Measurements from ENCODE around the gene SMPD3. TPM values are rescaled to one million over a fixed set of nuclear protein-coding genes. Genes with fewer than 3 reads are reported as not detected.
"Not testable (repeated sequence)": the region's sequence is repeated elsewhere in the genome, so short reads cannot be mapped to it uniquely, and the experiment has no call there.

SMPD3 gene
- total RNA-seq = 0.31 TPM
- polyA plus RNA-seq (ENCODE audit: insufficient read depth in 1 of 8, insufficient read length in 8 of 8, low replicate concordance in 1 of 8) = 1 to 10 TPM in 5 of 8 donors, under 1 TPM in 3; 0.84 to 4.3 (median 1.2) TPM
- long read RNA-seq, donor 1 = 0 reads
- long read RNA-seq, donor 2 = 0 reads
- long read RNA-seq, donor 3 = 0 reads
- long read RNA-seq, donor 4 = 0 reads
- long read RNA-seq, donor 5 = 0 reads
- long read RNA-seq, donor 6 = 0 reads
- long read RNA-seq, donor 7 = 0 reads
- long read RNA-seq, donor 8 = 0 reads
- long read RNA-seq, donor 9 = 0 reads
- long read RNA-seq, donor 10 = 0 reads
- long read RNA-seq, donor 11, full-length matches to known transcripts = 1 of 1 reads
- long read RNA-seq, donor 11, partial matches to known transcripts = 0 of 1 reads
- long read RNA-seq, donor 11, other reads (novel, unspliced or antisense) = 0 of 1 reads

DNA sequence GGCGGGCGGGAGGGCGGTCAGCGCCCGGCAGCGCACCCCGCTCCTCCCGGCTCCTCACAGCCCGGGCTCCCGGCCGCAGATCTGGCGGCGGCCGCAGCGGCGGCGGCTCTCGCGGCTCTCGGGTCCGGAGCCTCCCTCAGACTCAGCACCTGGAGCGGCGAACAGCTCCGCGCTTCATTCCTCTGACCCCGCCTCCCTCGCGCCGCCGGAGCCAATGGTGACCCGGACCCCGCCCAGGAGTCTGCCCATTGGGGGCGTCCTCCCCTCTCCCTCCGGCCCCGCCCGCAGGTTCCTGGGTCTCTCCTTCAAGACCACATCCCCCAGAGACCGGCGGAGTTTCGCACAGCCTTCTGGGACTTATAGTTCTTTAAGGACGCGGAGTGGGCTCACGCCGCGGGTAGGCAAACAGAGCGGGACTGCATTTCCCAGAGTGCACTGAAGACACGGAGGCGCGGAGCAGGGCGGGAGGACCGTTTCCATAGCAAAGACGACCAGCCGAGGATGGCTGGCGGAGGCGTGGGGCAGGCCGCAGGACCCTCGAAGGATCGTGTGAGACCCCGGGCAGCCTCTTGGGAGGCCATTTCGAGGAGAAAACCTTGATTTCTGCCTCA is at the start of gene SMPD3:
TSS of gene SMPD3 (minus strand) at position 149 of the 611 bp plus-strand sequence. CDS start 76,327 bp downstream, outside the sequence.
- H3K4me3 ChIP-seq (ENCODE audit: low read length) = peak within 1 kb of the TSS; percentile 38
- no peaks in the 10 kb centered on the region for H3K36me3 ChIP-seq (ENCODE audit: control insufficient read depth, insufficient read depth, low read length)
- H3K27me3 ChIP-seq (ENCODE audit: control insufficient read depth, insufficient read depth, low read length) = peaks cover 25% of the 10 kb centered on the region
- no peak within 1 kb of the TSS for H3K27ac ChIP-seq (ENCODE audit: low read length)
- WGBS (ENCODE audit: insufficient coverage) = under 1% methylated on average over 59 of the region's 59 CpGs
- peaks cover 22% of the 10 kb centered on the region for H3K4me1 ChIP-seq (ENCODE audit: control insufficient read depth, insufficient read depth, low read length)
- DNase-seq = peak; percentile 97
- H3K9me3 ChIP-seq (replicated peaks; ENCODE audit: control insufficient read depth, low read depth, low read length) = no peaks in the 10 kb centered on the region

DNA sequence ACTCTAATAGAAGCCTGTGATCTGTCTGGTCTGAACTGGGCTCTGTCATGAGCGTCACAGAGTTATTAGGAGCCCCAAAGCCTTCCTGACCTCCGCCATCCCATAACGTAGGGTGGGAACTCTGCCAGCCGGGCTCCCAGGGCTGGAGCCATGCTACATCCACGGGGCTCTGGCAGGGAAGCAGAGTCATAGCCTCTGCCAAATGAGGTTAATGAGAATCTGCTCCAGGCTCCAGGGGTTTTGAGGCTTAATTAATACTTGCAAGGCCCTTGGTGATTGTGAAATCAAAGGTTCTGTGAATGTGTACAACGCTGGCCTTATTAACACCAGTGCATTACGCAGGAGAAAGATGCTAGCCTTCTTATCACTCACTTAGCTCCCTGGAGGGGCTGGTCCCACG is 48.4 kb upstream of the SMPD3 start:
- no peak overlapping the region for H3K4me3 ChIP-seq (ENCODE audit: low read length)
- no peak for DNase-seq
- no peaks in the 10 kb centered on the region for H3K9me3 ChIP-seq (replicated peaks; ENCODE audit: control insufficient read depth, low read depth, low read length)
- WGBS (ENCODE audit: insufficient coverage) = 61% methylated on average over 8 of the region's 8 CpGs
- H3K4me1 ChIP-seq (ENCODE audit: control insufficient read depth, insufficient read depth, low read length) = no peaks in the 10 kb centered on the region
- no peak overlapping the region for H3K27ac ChIP-seq (ENCODE audit: low read length)
- H3K27me3 ChIP-seq (ENCODE audit: control insufficient read depth, insufficient read depth, low read length) = no peaks in the 10 kb centered on the region
- H3K36me3 ChIP-seq (ENCODE audit: control insufficient read depth, insufficient read depth, low read length) = no peaks in the 10 kb centered on the region

DNA sequence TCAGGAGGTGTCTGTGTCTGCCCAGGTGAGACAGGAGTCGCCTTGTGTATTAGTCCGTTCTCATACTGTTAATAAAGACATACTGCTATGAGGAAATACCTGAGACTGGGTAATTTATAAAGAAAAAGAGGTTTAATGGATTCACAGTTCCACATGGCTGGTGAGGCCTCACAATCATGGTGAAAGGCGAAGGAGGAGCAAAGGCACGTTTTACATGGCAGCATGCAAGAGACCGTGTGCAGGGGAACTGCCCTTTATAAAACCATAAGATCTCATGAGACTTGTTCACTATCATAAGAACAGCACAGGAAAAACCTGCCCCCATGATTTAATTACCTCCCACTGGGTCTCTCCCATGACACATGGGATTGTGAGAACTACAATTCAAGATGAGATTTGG is 46.0 kb upstream of the SMPD3 start:
- not testable (repeated sequence) for DNase-seq; H3K4me1 ChIP-seq (ENCODE audit: control insufficient read depth, insufficient read depth, low read length); H3K27me3 ChIP-seq (ENCODE audit: control insufficient read depth, insufficient read depth, low read length); H3K4me3 ChIP-seq (ENCODE audit: low read length); H3K27ac ChIP-seq (ENCODE audit: low read length); H3K9me3 ChIP-seq (replicated peaks; ENCODE audit: control insufficient read depth, low read depth, low read length); H3K36me3 ChIP-seq (ENCODE audit: control insufficient read depth, insufficient read depth, low read length)
- WGBS (ENCODE audit: insufficient coverage) = 100% methylated on average over 2 of the region's 5 CpGs

DNA sequence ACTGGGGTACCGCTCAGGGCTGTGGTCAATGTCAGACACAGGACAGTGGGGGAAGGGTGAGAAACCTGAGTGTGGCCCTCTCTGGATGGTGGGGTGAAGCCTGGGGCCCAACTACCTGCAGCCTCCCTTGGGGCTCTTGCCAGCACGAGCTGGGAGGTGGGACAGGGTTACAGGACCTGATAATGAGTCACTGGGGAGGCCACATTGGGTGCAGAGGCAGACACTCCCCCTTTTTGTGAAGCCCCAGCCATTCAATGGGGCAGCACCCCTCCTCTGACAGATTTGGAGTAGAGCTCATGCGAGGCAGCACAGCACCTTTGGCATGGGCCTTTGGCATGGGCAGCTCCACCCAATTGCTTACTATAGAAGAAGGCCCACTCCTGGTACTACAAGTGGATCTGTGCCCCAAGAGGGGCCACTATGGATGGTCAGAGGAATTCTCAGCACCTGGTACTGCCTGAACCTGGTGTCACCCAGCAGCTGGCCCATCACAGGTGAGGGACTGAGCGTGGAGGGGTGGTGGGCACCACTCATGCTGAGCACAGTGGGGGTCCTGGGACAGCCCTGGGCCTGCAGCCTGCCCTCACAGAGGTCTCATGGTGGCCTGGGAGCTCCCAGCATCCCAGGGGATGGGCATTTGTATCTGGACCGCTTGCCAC is 45.2 kb upstream of the SMPD3 start:
- WGBS (ENCODE audit: insufficient coverage) = 81% methylated on average over 2 of the region's 5 CpGs
- no peaks in the 10 kb centered on the region for H3K9me3 ChIP-seq (replicated peaks; ENCODE audit: control insufficient read depth, low read depth, low read length)
- no peaks in the 10 kb centered on the region for H3K27me3 ChIP-seq (ENCODE audit: control insufficient read depth, insufficient read depth, low read length)
- no peaks in the 10 kb centered on the region for H3K4me1 ChIP-seq (ENCODE audit: control insufficient read depth, insufficient read depth, low read length)
- H3K36me3 ChIP-seq (ENCODE audit: control insufficient read depth, insufficient read depth, low read length) = no peaks in the 10 kb centered on the region
- DNase-seq = no peak
- no peak overlapping the region for H3K27ac ChIP-seq (ENCODE audit: low read length)
- H3K4me3 ChIP-seq (ENCODE audit: low read length) = no peak overlapping the region

DNA sequence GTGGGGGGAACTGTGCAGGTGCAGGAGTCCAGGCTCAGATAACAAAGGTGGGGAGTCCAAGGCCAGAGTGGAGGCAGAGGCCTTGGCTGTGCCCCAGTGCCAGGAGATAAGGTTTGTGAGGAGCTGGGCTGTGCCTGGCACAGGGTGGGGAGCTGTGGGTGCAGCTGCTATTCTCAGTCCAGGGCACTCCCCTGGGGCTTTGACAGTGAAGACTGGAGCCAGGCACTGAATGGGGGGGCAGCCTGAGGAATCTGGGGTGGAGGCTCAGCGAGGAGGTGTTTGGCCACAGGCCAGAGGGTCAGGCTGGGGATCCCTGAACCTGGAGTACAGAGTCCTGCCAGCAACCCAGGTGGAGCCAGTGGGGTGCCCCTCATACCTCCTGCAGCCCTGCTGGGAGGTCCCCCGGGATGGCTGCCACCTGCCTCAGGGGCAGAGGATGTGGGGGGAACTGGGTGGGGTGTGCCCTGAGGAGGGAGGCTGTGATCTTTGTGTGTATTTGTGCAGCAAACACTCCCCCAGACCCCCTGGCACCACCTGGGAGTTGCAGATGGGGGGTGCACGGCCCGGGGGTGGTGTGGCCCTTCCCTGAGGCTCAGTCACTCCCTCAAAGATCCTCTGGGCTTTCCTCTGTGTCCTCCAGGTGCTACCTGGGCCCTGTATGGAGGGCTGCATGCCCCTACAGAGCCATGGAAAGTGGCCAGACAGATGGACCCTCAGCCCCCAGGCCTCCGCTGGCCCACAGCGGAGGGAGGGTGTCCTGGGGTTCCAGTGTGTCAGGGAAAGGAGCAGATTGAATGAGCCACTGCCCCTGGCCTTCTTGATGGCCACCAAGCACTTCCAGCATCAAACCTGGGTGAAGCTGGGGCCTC is 44.5 kb upstream of the SMPD3 start:
- no peak for DNase-seq
- H3K9me3 ChIP-seq (replicated peaks; ENCODE audit: control insufficient read depth, low read depth, low read length) = no peaks in the 10 kb centered on the region
- no peak overlapping the region for H3K4me3 ChIP-seq (ENCODE audit: low read length)
- no peaks in the 10 kb centered on the region for H3K36me3 ChIP-seq (ENCODE audit: control insufficient read depth, insufficient read depth, low read length)
- 80% methylated on average over 6 of the region's 6 CpGs for WGBS (ENCODE audit: insufficient coverage)
- H3K4me1 ChIP-seq (ENCODE audit: control insufficient read depth, insufficient read depth, low read length) = no peaks in the 10 kb centered on the region
- H3K27me3 ChIP-seq (ENCODE audit: control insufficient read depth, insufficient read depth, low read length) = peaks cover under 1% of the 10 kb centered on the region
- no peak overlapping the region for H3K27ac ChIP-seq (ENCODE audit: low read length)

DNA sequence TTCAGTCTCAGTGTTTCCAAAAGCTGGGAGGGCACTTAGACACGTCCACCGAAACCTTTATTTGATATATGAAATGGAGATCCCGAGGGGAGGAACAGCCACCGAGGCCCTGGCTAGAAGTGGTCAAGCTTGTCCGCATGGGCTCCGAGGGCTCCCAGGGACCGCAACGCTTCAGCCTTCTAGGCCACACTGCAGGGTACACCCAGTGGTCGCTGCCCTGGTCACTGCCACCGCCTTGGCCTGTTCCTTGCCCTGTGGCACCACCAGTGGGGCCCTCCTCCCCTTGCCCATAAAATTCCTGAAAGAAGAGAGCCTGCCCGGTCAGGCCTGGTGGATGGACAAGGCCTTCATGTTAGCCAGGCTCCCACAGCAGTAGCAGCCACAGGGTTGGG is 43.8 kb upstream of the SMPD3 start:
- no peaks in the 10 kb centered on the region for H3K36me3 ChIP-seq (ENCODE audit: control insufficient read depth, insufficient read depth, low read length)
- H3K4me1 ChIP-seq (ENCODE audit: control insufficient read depth, insufficient read depth, low read length) = peaks cover under 1% of the 10 kb centered on the region
- peaks cover 2% of the 10 kb centered on the region for H3K27me3 ChIP-seq (ENCODE audit: control insufficient read depth, insufficient read depth, low read length)
- no peak for DNase-seq
- H3K9me3 ChIP-seq (replicated peaks; ENCODE audit: control insufficient read depth, low read depth, low read length) = no peaks in the 10 kb centered on the region
- no peak overlapping the region for H3K4me3 ChIP-seq (ENCODE audit: low read length)
- WGBS (ENCODE audit: insufficient coverage) = 86% methylated on average over 11 of the region's 11 CpGs
- no peak overlapping the region for H3K27ac ChIP-seq (ENCODE audit: low read length)

DNA sequence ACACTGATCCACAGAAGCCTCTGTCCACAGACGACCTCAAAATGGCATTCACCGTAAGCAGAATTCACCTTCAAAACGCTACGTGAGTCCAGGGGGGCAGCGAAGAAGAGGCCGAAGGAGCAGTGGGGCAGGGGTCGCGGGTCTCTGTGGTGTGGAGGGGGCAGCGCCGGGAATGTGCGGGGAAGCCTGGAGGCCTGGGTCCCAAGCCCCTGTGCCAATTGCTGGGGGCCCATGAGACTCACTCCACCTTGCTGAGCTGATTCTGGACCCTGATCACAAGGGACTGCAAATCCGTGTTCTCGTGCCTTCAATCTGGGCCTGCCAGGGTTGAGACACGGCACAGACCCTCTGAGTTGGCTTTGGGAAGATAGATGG is 43.3 kb upstream of the SMPD3 start:
- H3K9me3 ChIP-seq (replicated peaks; ENCODE audit: control insufficient read depth, low read depth, low read length) = no peaks in the 10 kb centered on the region
- DNase-seq = no peak
- no peaks in the 10 kb centered on the region for H3K36me3 ChIP-seq (ENCODE audit: control insufficient read depth, insufficient read depth, low read length)
- no peak overlapping the region for H3K27ac ChIP-seq (ENCODE audit: low read length)
- no peak overlapping the region for H3K4me3 ChIP-seq (ENCODE audit: low read length)
- H3K4me1 ChIP-seq (ENCODE audit: control insufficient read depth, insufficient read depth, low read length) = peaks cover 2% of the 10 kb centered on the region
- H3K27me3 ChIP-seq (ENCODE audit: control insufficient read depth, insufficient read depth, low read length) = peaks cover 2% of the 10 kb centered on the region
- WGBS (ENCODE audit: insufficient coverage) = 77% methylated on average over 12 of the region's 14 CpGs

DNA sequence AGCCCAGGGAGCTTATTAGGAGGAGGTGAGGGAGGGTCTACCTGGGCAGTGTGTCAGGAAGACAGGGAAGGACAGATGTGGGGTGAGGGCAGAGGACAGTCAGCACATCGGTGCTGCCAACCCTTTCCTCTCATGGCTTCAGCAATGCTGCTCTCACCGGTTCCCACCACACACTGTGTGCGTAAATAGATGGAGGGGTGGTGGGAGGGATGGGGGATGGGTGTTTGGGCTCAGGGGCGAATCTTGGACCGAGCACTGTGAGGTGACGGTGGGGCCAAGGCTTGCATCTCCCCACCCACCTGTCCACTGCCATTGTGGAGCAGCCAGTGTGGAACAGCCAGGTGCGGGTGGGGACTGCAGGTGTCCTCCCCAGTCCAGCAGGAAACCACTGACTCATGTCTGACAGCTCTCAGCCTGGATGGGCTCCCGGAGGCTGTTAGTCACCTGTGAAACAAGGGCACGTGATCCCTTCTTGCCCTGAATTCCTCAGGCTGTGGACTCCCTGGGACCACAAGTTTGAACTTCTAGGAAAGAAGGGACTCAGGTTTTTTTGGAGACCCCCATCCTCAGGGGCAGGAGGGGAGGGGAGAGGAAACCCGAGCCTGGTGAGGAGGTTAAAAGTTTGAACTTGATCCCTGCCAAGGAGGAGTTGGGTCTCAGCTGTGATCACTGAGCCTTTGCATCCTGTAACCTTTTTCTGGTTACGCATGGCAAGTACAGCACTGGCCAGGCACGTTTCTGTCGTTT is 42.7 kb upstream of the SMPD3 start:
- H3K9me3 ChIP-seq (replicated peaks; ENCODE audit: control insufficient read depth, low read depth, low read length) = no peaks in the 10 kb centered on the region
- no peak for DNase-seq
- H3K27ac ChIP-seq (ENCODE audit: low read length) = no peak overlapping the region
- no peak overlapping the region for H3K4me3 ChIP-seq (ENCODE audit: low read length)
- 29% methylated on average over 5 of the region's 13 CpGs for WGBS (ENCODE audit: insufficient coverage)
- H3K4me1 ChIP-seq (ENCODE audit: control insufficient read depth, insufficient read depth, low read length) = peaks cover 2% of the 10 kb centered on the region
- H3K27me3 ChIP-seq (ENCODE audit: control insufficient read depth, insufficient read depth, low read length) = peaks cover 2% of the 10 kb centered on the region
- H3K36me3 ChIP-seq (ENCODE audit: control insufficient read depth, insufficient read depth, low read length) = no peaks in the 10 kb centered on the region

DNA sequence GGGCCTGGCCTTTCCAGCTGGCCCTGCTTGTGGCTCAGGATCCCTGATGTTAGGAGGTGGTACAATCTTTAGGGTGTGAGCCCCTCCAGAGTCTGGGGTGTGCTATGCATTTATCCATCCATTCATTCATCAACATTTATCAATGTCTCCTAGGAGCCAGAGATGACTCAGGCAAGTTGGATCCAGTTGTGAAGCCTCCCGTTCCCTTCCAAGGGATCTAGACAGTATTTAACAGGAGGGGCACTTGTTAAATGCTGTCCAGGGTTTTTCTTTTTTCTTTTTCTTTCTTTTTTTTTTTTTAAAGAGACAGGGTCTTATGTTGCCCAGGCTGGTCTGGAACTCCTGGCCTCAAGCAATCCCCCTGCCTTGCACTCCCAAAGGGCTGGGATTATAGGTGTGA is 42.0 kb upstream of the SMPD3 start:
- H3K9me3 ChIP-seq (replicated peaks; ENCODE audit: control insufficient read depth, low read depth, low read length) = no peaks in the 10 kb centered on the region
- no peak for DNase-seq
- H3K36me3 ChIP-seq (ENCODE audit: control insufficient read depth, insufficient read depth, low read length) = no peaks in the 10 kb centered on the region
- peaks cover 2% of the 10 kb centered on the region for H3K4me1 ChIP-seq (ENCODE audit: control insufficient read depth, insufficient read depth, low read length)
- no CpG with 5 or more reads among the region's 1 CpG for WGBS (ENCODE audit: insufficient coverage)
- H3K27ac ChIP-seq (ENCODE audit: low read length) = no peak overlapping the region
- H3K4me3 ChIP-seq (ENCODE audit: low read length) = no peak overlapping the region
- H3K27me3 ChIP-seq (ENCODE audit: control insufficient read depth, insufficient read depth, low read length) = peaks cover 2% of the 10 kb centered on the region
